Spleen (tissue), 11 donors: ENCODE data around the gene LONRF2. TPM values are rescaled to one million over a fixed set of nuclear protein-coding genes. Genes with fewer than 3 reads are reported as not detected.
A peak's percentile ranks its signal among the peaks of the same experiment; 100 is the strongest.

Experiments
- DNase-seq: peaks from one replicate; pipeline ENCODE4 v3.0.0-alpha.2; 2020
- H3K27ac ChIP-seq, 8 donors: fragments of 200-600 bp; sonication (generic) in 7 of 8; 1 replicate in 4 of 8; 2 replicates in 4 of 8; pipeline versions ENCODE4 v1.5.0 to v1.8.0; 2016 to 2021; ENCODE audit warnings: inconsistent platforms in 4 of 8, mild to moderate bottlenecking in 4 of 8, moderate library complexity in 1 of 8
- H3K27me3 ChIP-seq, 7 donors: fragments of 200-600 bp; sonication (generic) in 6 of 7; replicated peaks in 1 of 7; 1 replicate in 4 of 7; 2 replicates in 3 of 7; pipeline versions ENCODE4 v1.5.0 to v1.8.0; 2016 to 2021; ENCODE audit warnings: inconsistent platforms in 3 of 7, mild to moderate bottlenecking in 1 of 7
- H3K36me3 ChIP-seq, 6 donors: fragments of 200-600 bp; sonication (generic) in 5 of 6; 1 replicate in 4 of 6; 2 replicates in 2 of 6; pipeline versions ENCODE4 v1.5.0 to v1.8.0; 2016 to 2021; ENCODE audit warnings: inconsistent platforms in 2 of 6
- H3K4me1 ChIP-seq, 6 donors: fragments of 200-600 bp; sonication (generic) in 5 of 6; 1 replicate in 3 of 6; 2 replicates in 3 of 6; pipeline versions ENCODE4 v1.5.0 to v1.8.0; 2016 to 2021; ENCODE audit warnings: inconsistent platforms in 3 of 6
- H3K4me3 ChIP-seq, 8 donors: fragments of 200-600 bp; sonication (generic) in 7 of 8; 1 replicate in 4 of 8; 2 replicates in 4 of 8; pipeline versions ENCODE4 v1.5.0 to v1.8.0; 2016 to 2021; ENCODE audit warnings: inconsistent platforms in 4 of 8, mild to moderate bottlenecking in 4 of 8, moderate library complexity in 2 of 8
- H3K9me3 ChIP-seq, 8 donors: fragments of 200-600 bp; sonication (generic) in 7 of 8; 1 replicate in 4 of 8; 2 replicates in 4 of 8; pipeline versions ENCODE4 v1.5.0 to v1.8.0; 2016 to 2021; ENCODE audit warnings: inconsistent platforms in 4 of 8
- POLR2A ChIP-seq, 3 donors: fragments of 450-650 bp; IDR thresholded peaks; one replicate each; pipeline ENCODE4 v1.5.1; 2017; ENCODE audit warnings: antibody characterized with exemption in 3 of 3, mild to moderate bottlenecking in 1 of 3
- POLR2AphosphoS5 ChIP-seq, 3 donors: sonication (generic); formaldehyde crosslinking; IDR thresholded peaks; one replicate each; pipeline ENCODE4 v1.5.1; 2017; ENCODE audit warnings: antibody characterized with exemption in 3 of 3
- WGBS, 5 donors: extraction: QIAGEN DNeasy Blood & Tissue Kit in 3 of 5; methylation state at CpG; one replicate each; pipeline versions ENCODE4 v1.1.5 to v1.1.7; 2013 to 2018; 5-methylcytosine and 5-hydroxymethylcytosine counted together
- intact Hi-C: fragments of 100-400 bp; cut with DNase I; formaldehyde crosslinking; loops from one replicate; pipeline ENCODE4 v1.15.0; 2023; ENCODE audit warnings: low total_unique reads
- polyA plus RNA-seq, 3 donors: library from polyadenylated mRNA; stranded (reverse); fragments of 200-250 nt; gene quantifications; one replicate each; pipeline ENCODE4 v1.2.1, GENCODE V29; 2013
- total RNA-seq, 7 donors: library from RNA; depleted of rRNA in 3 of 7; stranded (reverse); fragments of >200 nt in 3 of 7; fragmentation: NEBNext Ultra II Directional in 4 of 7; extraction: Animal tissue kit (Norgen Biotek cat#: 25700) in 4 of 7; gene quantifications; one replicate each; pipeline versions ENCODE4 v1.1.0 to v1.2.1, GENCODE V29; 2016 to 2021
- TF ChIP-seq, protein P1 (sequence below), 11 experiments: fragments of 200-600 bp in 7 of 11; fragments of 450-650 bp in 4 of 11; sonication (generic) in 4 of 11; IDR thresholded peaks in 8 of 11; conservative IDR thresholded peaks in 3 of 11; 1 replicate in 7 of 11; 2 replicates in 4 of 11; pipeline versions ENCODE4 v1.4.0 to v1.8.0; 2016 to 2021; ENCODE audit warnings: antibody characterized with exemption in 11 of 11, inconsistent platforms in 4 of 11, mild to moderate bottlenecking in 1 of 11
- donor health status: healthy with polysubstance abuse.
- donor health status: DM: no; HTN: no; CAD: no; lungs with moderate emphysema.
- donor health status: DM: no; HTN: no; CAD: no.
- donor health status: Bipolar disorder and iron deficiency.
- donor health status: healthy.
- donor health status: DM: no; HTN: no; CAD: no.
- donor health status: DM: yes; HTN: yes; CAD: no.

Gene LONRF2
- total and polyA plus RNA-seq, 10 donors, result 0.11 to 4.9 (median 1.9) TPM

DNA sequence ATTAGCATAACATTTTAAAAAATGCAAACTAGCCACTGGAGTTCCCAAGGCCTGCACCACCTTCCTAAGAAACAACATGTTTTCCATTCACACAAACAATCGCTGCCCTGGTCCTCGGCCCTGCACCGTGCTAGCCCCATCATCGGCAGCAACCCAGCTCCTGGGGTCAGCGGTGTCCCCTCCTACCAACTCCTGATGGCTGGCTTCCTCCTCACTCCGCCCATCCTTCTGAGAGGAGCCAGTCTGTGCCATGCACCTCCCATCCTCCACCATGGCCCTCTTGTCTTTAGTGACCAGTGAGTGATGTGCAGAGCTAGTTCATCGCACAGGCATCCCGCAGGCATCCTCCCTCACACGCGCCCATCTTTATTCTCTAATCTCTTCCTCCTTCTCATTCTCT, 81.9 kb downstream of the LONRF2 start:
- 92 to 96% (median 94%) methylated on average over 10 of the region's 10 CpGs for WGBS, 5 donors

DNA sequence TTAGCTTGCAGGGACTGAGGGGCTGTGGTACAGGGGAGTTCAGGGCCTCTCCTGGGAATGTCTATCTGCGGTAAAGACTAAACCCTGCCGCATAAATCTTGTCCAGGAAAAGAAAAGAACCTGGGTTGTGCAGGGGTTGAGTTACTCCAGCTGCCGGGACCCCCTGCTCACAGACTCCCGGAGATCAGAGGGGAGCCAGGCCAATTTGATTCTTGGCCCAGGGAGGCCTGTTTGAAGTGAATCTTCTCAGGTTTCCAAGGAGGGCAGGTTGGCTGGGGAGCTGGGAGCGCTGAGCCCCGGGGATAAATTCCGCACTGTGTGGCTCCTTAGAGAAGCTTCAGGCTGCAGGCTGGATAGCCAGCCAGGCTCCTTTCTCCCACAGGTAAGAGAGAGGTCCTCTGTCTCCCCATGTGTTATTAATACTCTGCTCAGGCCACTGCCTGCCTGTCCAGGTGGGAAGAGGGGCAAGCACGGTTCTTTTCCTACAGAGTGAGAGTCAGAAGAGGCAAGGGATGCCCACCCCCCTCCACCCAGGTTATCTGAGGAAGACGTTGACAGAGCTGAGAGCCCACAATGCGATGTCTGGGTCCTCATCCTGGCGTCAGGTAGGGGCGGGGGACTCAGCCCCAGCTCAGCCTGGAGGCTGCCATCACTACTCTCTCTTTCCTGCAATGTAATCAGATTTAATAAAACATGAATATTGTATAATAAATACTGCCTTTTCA, 82.7 kb downstream of the LONRF2 start:
- intact Hi-C loops, result no loop called here
- Histone ChIP-seq H3K27me3 (no peaks in the 10 kb centered on the region), H3K4me3 (no peak overlapping the region), H3K4me1 (peaks cover 6 to 52% (median 29%) of the 10 kb centered on the region in 6 donors), H3K27ac (no peak overlapping the region), H3K9me3 (no peaks in the 10 kb centered on the region), H3K36me3 (no peaks in the 10 kb centered on the region)
- TF ChIP-seq POLR2AphosphoS5 (IDR thresholded peaks at IDR 0.05) (no peak), POLR2A (IDR thresholded peaks at IDR 0.05) (no peak)
- TF ChIP-seq, protein P1, sequence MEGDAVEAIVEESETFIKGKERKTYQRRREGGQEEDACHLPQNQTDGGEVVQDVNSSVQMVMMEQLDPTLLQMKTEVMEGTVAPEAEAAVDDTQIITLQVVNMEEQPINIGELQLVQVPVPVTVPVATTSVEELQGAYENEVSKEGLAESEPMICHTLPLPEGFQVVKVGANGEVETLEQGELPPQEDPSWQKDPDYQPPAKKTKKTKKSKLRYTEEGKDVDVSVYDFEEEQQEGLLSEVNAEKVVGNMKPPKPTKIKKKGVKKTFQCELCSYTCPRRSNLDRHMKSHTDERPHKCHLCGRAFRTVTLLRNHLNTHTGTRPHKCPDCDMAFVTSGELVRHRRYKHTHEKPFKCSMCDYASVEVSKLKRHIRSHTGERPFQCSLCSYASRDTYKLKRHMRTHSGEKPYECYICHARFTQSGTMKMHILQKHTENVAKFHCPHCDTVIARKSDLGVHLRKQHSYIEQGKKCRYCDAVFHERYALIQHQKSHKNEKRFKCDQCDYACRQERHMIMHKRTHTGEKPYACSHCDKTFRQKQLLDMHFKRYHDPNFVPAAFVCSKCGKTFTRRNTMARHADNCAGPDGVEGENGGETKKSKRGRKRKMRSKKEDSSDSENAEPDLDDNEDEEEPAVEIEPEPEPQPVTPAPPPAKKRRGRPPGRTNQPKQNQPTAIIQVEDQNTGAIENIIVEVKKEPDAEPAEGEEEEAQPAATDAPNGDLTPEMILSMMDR (IDR thresholded peaks at IDR 0.05 in 8 of 11, conservative IDR thresholded peaks at IDR 0.05 in 3 of 11), result no peak
- 83 to 89% (median 86%) methylated on average over 11 to 12 of the region's 12 CpGs for WGBS, 5 donors
- peak; percentile 52 for DNase-seq

More for the DNA sequence above, 81.9 kb downstream of the LONRF2 start:
- no peaks in the 10 kb centered on the region for H3K27me3 ChIP-seq
- intact Hi-C loops, result no loop called here
- H3K27ac ChIP-seq, result no peak overlapping the region
- H3K4me1 ChIP-seq, result peaks cover 6 to 52% (median 23%) of the 10 kb centered on the region in 6 donors
- peak; percentile 55 for DNase-seq
- H3K4me3 ChIP-seq, result no peak overlapping the region
- H3K9me3 ChIP-seq, result no peaks in the 10 kb centered on the region
- H3K36me3 ChIP-seq, result no peaks in the 10 kb centered on the region
- TF ChIP-seq POLR2AphosphoS5 (IDR thresholded peaks at IDR 0.05), result no peak
- TF ChIP-seq, protein P1 (IDR thresholded peaks at IDR 0.05 in 8 of 11, conservative IDR thresholded peaks at IDR 0.05 in 3 of 11), result no peak
- TF ChIP-seq POLR2A (IDR thresholded peaks at IDR 0.05), result no peak

DNA sequence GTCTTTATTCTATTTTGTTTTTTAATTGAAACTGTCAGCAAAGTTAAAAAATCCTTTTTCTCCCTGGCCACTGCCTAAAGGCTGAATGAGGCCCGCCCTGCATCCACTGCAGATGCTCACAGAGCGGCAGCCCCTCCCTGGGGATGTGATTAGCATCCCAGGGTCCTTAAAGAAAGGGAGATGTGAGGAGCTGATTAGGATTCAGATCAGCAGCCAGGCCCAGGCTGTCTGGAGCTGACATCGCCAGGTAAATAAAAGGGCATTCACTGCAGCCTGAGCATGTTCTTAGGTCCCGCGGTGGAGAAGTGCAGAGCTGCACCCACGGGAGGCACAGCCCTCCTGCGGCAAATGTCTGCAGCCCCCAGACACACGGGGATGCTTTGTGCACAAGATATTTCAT, 83.8 kb downstream of the LONRF2 start:
- H3K27me3 ChIP-seq, result no peaks in the 10 kb centered on the region
- no peaks in the 10 kb centered on the region for H3K9me3 ChIP-seq
- TF ChIP-seq, protein P1 (IDR thresholded peaks at IDR 0.05 in 8 of 11, conservative IDR thresholded peaks at IDR 0.05 in 3 of 11), result no peak
- TF ChIP-seq POLR2A (IDR thresholded peaks at IDR 0.05) (no peak), POLR2AphosphoS5 (IDR thresholded peaks at IDR 0.05) (no peak)
- H3K4me3 ChIP-seq, result no peak overlapping the region
- H3K36me3 ChIP-seq, result no peaks in the 10 kb centered on the region
- peak; percentile 58 for DNase-seq
- intact Hi-C loops, result no loop called here
- 75 to 89% (median 88%) methylated on average over 8 of the region's 8 CpGs for WGBS, 5 donors
- peaks cover 6 to 48% (median 31%) of the 10 kb centered on the region in 6 donors for H3K4me1 ChIP-seq
- no peak overlapping the region for H3K27ac ChIP-seq

DNA sequence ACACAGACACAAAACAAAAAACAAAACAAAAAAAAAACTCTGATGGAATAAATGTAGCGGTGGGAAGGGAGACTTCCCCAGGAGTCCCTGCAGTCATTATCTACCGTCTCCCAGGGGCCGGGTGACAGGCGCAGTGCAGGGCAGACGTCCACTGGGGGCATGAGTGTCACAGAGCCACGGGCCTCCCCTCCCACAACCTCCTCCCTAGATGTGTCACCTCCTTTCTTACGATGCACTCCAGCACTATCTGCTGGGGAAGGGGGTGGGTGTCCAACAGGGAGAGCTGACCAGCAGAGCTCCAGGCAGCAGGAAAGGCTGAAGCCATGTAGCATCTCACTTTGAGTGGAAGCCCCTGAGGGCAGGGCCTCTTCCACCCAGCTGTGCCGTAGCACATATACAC, 84.5 kb downstream of the LONRF2 start:
- H3K27me3 ChIP-seq, result no peaks in the 10 kb centered on the region
- no peaks in the 10 kb centered on the region for H3K9me3 ChIP-seq
- 65 to 79% (median 71%) methylated on average over 8 of the region's 8 CpGs for WGBS, 5 donors
- no peak overlapping the region for H3K4me3 ChIP-seq
- H3K36me3 ChIP-seq, result no peaks in the 10 kb centered on the region
- TF ChIP-seq POLR2AphosphoS5 (IDR thresholded peaks at IDR 0.05) (no peak), POLR2A (IDR thresholded peaks at IDR 0.05) (no peak)
- TF ChIP-seq, protein P1 (IDR thresholded peaks at IDR 0.05 in 8 of 11, conservative IDR thresholded peaks at IDR 0.05 in 3 of 11), result no peak
- H3K27ac ChIP-seq, result no peak overlapping the region
- intact Hi-C loops, result no loop called here
- no peak for DNase-seq
- H3K4me1 ChIP-seq, result peaks cover 6 to 41% (median 25%) of the 10 kb centered on the region in 6 donors
